C4-2B (cell line): ENCODE results near the gene PCP4.

Source experiments
- ZFX ChIP-seq: fragments of 450-650 bp; IDR thresholded peaks from 2 replicates; pipeline ENCODE4 v1.6.1; 2017
- TF ChIP-seq, protein P1 (sequence below): fragments of 450-650 bp; conservative IDR thresholded peaks from 2 replicates; pipeline ENCODE4 v1.5.1; 2017; ENCODE audit warnings: mild to moderate bottlenecking

- TF ChIP-seq, protein P1, sequence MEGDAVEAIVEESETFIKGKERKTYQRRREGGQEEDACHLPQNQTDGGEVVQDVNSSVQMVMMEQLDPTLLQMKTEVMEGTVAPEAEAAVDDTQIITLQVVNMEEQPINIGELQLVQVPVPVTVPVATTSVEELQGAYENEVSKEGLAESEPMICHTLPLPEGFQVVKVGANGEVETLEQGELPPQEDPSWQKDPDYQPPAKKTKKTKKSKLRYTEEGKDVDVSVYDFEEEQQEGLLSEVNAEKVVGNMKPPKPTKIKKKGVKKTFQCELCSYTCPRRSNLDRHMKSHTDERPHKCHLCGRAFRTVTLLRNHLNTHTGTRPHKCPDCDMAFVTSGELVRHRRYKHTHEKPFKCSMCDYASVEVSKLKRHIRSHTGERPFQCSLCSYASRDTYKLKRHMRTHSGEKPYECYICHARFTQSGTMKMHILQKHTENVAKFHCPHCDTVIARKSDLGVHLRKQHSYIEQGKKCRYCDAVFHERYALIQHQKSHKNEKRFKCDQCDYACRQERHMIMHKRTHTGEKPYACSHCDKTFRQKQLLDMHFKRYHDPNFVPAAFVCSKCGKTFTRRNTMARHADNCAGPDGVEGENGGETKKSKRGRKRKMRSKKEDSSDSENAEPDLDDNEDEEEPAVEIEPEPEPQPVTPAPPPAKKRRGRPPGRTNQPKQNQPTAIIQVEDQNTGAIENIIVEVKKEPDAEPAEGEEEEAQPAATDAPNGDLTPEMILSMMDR, result no peak
- no peak for TF ChIP-seq ZFX
These were observed 56.2 kb downstream of the PCP4 start for GRCh38 chr21:39923476-39923875.
